Colonic mucosa (tissue), 4 donors: ENCODE results near the gene ARHGAP15. TPM values are rescaled to one million over a fixed set of nuclear protein-coding genes. Genes with fewer than 3 reads are reported as not detected.
A peak's percentile ranks its signal among the peaks of the same experiment; 100 is the strongest.

ENCODE experiments used
- DNase-seq: peaks from one replicate; pipeline ENCODE4 v3.0.0-alpha.2; 2020
- H3K27ac ChIP-seq: fragments of 200-600 bp; one replicate; pipeline ENCODE4 v1.8.0; 2021
- H3K27me3 ChIP-seq: fragments of 200-600 bp; one replicate; pipeline ENCODE4 v1.8.0; 2021
- H3K36me3 ChIP-seq: fragments of 200-600 bp; one replicate; pipeline ENCODE4 v1.8.0; 2021
- H3K4me1 ChIP-seq: fragments of 200-600 bp; one replicate; pipeline ENCODE4 v1.8.0; 2021; ENCODE audit warnings: mild to moderate bottlenecking
- H3K4me3 ChIP-seq: fragments of 200-600 bp; one replicate; pipeline ENCODE4 v1.8.0; 2021
- H3K9ac ChIP-seq, 2 donors: one replicate each; pipeline ENCODE4 v1.7.0; 2013; ENCODE audit warnings: control low read depth in 2 of 2, low read depth in 2 of 2, low read length in 2 of 2
- H3K9me3 ChIP-seq: fragments of 200-600 bp; one replicate; pipeline ENCODE4 v1.8.0; 2021
- intact Hi-C: fragments of 100-400 bp; cut with DNase I; formaldehyde crosslinking; loops from one replicate; pipeline ENCODE4 v1.14.1; 2022
- total RNA-seq, 2 donors: library from RNA; stranded (reverse); fragmentation: NEBNext Ultra II Directional in 1 of 2; extraction: Animal tissue kit (Norgen Biotek cat#: 25700) in 1 of 2; gene quantifications; one replicate each; pipeline ENCODE4 v1.2.1, GENCODE V29; 2021
- TF ChIP-seq, protein P1 (sequence below): fragments of 200-600 bp; IDR thresholded peaks from one replicate; pipeline ENCODE4 v1.8.0; 2022; ENCODE audit warnings: antibody characterized with exemption, mild to moderate bottlenecking
- donor health status: healthy.
- donor health status: DM: no; HTN: no; CAD: no.
- donor health status: DM: no; HTN: no; CAD: no.

The ARHGAP15 gene
- total RNA-seq, 2 donors from 2014 or later, result 1.6 to 3.7 TPM

DNA sequence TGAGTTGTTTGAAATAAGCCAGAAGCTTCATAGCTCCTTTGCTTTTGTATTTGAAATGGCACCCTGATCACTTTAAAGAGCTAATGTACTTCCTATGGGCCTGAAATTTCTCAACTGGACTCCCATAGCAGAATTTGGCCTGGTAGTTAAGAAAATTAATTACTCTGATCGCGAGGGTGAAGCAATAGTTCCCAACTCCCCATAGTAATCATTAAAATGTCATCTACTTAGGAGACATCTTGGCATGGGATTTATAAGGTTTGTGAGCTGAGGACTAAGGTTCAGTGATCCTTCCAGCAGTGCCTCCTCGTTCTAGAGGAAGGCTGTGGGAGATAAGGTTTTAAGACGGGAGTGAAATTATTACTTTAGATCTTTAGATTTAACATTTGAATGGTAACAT is 581.0 kb downstream of the ARHGAP15 start:
- Histone ChIP-seq H3K9ac (no peak overlapping the region), H3K27ac (no peak overlapping the region), H3K4me3 (no peak overlapping the region), H3K36me3 (no peaks in the 10 kb centered on the region), H3K9me3 (no peaks in the 10 kb centered on the region), H3K4me1 (no peaks in the 10 kb centered on the region), H3K27me3 (no peaks in the 10 kb centered on the region)
- DNase-seq, result no peak
- TF ChIP-seq, protein P1, sequence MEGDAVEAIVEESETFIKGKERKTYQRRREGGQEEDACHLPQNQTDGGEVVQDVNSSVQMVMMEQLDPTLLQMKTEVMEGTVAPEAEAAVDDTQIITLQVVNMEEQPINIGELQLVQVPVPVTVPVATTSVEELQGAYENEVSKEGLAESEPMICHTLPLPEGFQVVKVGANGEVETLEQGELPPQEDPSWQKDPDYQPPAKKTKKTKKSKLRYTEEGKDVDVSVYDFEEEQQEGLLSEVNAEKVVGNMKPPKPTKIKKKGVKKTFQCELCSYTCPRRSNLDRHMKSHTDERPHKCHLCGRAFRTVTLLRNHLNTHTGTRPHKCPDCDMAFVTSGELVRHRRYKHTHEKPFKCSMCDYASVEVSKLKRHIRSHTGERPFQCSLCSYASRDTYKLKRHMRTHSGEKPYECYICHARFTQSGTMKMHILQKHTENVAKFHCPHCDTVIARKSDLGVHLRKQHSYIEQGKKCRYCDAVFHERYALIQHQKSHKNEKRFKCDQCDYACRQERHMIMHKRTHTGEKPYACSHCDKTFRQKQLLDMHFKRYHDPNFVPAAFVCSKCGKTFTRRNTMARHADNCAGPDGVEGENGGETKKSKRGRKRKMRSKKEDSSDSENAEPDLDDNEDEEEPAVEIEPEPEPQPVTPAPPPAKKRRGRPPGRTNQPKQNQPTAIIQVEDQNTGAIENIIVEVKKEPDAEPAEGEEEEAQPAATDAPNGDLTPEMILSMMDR, result no peak
- intact Hi-C loops, result no loop called here

DNA sequence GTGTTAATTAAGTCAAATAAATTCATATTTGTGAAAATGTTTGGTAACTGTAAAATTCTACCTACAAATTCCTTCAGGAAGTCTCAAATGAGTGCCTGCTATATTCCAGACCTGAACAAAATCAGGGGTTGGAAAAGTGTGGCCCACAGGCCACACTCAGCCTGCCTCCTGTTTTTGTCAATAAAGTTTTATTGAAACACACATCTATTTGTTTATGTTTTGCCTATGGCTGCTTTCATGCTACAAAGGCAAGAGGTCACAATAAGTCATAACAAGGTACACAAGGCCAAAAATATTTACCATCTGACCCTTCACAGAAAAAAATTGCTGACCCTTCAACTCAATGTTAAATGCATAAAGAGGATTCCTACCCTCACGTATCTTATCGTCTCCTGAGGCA is 581.7 kb downstream of the ARHGAP15 start:
- no peaks in the 10 kb centered on the region for H3K27me3 ChIP-seq
- H3K9me3 ChIP-seq, result no peaks in the 10 kb centered on the region
- H3K9ac ChIP-seq, result no peak overlapping the region
- intact Hi-C loops, result no loop called here
- TF ChIP-seq, protein P1, result no peak
- H3K36me3 ChIP-seq, result no peaks in the 10 kb centered on the region
- no peak for DNase-seq
- H3K4me1 ChIP-seq, result no peaks in the 10 kb centered on the region
- no peak overlapping the region for H3K4me3 ChIP-seq
- no peak overlapping the region for H3K27ac ChIP-seq

DNA sequence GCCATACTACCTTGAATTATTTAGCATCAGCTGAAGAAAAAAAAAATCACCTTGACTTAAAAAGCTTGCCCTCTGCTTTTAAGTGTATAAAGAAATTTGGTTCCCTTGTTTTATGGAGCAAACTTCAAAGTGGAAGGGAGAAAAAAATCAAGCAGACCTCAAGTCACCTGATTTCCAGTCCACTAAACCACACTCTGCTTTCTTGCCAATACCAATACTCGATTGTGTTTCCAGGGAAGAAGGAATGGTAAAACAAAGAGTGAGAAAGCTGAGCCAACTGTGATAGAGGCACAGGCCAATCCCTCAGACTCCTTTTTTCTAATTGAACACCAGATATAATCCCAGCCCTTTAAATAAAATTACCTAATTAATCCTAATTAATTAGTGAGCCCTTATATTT is 587.3 kb downstream of the ARHGAP15 start:
- TF ChIP-seq, protein P1, result no peak
- intact Hi-C loops, result no loop called here
- no peaks in the 10 kb centered on the region for H3K36me3 ChIP-seq
- DNase-seq, result no peak
- peak overlapping the region; percentile 44 for H3K27ac ChIP-seq
- H3K4me3 ChIP-seq, result no peak overlapping the region
- H3K27me3 ChIP-seq, result no peaks in the 10 kb centered on the region
- no peak overlapping the region for H3K9ac ChIP-seq
- no peaks in the 10 kb centered on the region for H3K4me1 ChIP-seq
- no peaks in the 10 kb centered on the region for H3K9me3 ChIP-seq

DNA sequence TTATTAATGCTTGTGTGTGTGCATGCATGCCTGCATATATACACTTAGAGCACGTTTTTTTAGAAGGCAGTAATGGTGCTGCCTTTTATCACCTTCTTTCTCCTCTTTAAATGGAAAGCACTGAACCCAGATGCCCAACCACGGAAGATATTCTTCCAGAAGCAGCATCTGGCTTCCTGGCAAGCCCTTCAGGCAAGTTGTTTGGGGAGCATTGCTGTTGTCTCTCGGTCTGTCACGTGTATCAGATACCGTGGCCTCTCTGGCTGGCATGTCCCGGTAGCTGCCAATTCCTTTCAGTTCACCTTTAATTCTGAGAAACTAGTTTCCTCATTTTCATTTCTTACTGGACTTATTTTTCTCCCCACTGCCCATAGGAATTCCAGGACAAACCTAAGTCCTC is 587.8 kb downstream of the ARHGAP15 start:
- Histone ChIP-seq H3K4me1 (no peaks in the 10 kb centered on the region), H3K27ac (peak overlapping the region; percentile 44), H3K27me3 (no peaks in the 10 kb centered on the region), H3K9me3 (no peaks in the 10 kb centered on the region), H3K9ac (no peak overlapping the region), H3K4me3 (no peak overlapping the region), H3K36me3 (no peaks in the 10 kb centered on the region)
- intact Hi-C loops, result no loop called here
- peak; percentile 18 for DNase-seq
- TF ChIP-seq, protein P1, result no peak

GRCh38 chr2:143717536-143718168 is 588.4 kb downstream of the ARHGAP15 start:
- H3K27me3 ChIP-seq, result no peaks in the 10 kb centered on the region
- H3K27ac ChIP-seq, result peak overlapping the region; percentile 44
- no peaks in the 10 kb centered on the region for H3K9me3 ChIP-seq
- no peak overlapping the region for H3K4me3 ChIP-seq
- TF ChIP-seq, protein P1, result no peak
- H3K9ac ChIP-seq, result no peak overlapping the region
- DNase-seq, result no peak
- H3K36me3 ChIP-seq, result no peaks in the 10 kb centered on the region
- no peaks in the 10 kb centered on the region for H3K4me1 ChIP-seq
- intact Hi-C loops, result no loop called here
